ENCODE results near the gene RAPGEF5. TPM values are rescaled to one million over a fixed set of nuclear protein-coding genes. Genes with fewer than 3 reads are reported as not detected.

The RAPGEF5 gene
- total RNA-seq = 138 and 171 TPM in 2 replicates

DNA sequence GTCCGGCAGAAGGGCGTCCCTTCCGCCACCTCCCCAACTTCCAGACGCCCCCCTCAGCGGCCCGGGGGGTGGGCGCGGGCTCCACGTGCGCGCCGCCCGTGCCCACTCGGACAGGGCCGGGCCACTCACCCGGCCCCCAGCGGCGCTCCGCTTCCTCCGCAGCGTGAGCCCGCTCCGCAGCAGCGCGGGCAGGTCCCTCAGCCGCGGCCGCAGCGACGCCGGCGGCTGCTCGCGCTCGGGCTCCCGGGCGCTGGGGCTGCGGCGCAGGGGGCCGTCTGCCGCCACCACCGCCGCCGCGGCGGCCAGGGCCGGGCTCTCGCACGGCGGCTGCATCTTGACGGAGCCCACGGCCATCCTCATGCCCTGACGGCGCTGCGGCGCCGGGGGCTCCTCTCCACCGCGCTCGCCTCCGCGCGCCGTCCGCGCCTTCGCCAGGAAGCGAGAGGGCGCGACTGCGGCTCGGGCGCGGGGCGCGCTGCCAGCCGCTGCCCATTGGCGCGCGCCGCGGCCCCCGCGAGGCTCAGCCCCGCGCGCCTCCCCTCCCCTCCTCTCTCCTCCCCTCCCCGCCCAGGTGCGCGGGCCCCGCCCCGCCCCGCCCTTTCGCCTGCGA lies at the start of gene RAPGEF5:
Gene RAPGEF5 (minus strand): TSS at position 454 of the 610 bp plus-strand sequence. CDS start 94 bp downstream, at position 360.
- DNase-seq (ENCODE audit: low read depth in 2 of 2) = peak in 1 of 2 donors; percentile 41

GRCh38 chr7:22406715-22407114 lies 49.8 kb upstream of the RAPGEF5 start:
- DNase-seq (ENCODE audit: low read depth in 2 of 2) = no peak

DNA sequence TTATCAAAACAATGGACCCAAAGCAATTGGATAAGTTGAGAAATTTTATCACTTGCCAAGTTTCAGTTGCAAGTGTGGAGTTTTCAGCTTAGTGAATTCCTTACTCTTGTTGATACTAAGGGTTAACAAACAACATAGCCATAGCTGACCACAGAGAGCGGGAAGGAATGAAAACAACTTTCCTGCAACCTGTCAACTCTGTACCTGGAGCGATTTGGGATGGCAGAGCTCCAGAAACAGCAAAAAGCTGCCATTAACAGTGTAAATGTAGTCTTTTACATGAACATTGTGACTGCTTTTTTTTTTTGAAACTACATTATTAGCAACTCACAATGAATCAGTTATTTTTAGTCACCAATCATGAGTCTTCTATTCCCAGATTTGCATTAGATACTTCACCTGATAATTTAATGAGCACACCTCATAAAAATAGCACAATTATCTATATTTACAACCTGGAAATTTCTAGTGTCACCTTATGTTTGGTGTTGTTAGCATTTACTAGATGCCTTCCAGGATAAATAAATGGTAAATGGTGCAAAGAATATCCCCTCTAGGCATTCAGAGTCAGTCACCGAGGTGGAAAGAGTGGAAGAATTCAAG lies 47.6 kb upstream of the RAPGEF5 start:
- no peak for DNase-seq (ENCODE audit: low read depth in 2 of 2)

DNA sequence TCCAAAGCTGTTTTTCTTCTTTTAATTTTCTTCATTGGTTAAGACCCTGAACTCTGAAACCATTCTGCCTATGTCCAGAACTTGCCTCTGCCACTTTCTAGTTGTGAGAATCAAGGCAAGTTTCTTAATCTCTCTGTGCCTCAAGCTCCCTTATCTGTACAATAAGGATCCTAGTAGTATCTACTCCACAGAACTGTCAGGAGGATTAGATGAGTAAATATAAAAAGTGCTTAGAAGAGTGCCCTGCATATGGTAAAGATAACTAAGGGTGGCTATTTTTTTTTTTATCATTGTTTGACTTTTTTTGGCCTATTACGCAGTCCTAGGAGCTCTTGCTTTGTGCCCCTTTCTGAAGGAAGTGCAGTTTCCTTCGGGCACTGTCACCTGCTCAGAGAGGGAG lies 46.4 kb upstream of the RAPGEF5 start:
- no peak for DNase-seq (ENCODE audit: low read depth in 2 of 2)

DNA sequence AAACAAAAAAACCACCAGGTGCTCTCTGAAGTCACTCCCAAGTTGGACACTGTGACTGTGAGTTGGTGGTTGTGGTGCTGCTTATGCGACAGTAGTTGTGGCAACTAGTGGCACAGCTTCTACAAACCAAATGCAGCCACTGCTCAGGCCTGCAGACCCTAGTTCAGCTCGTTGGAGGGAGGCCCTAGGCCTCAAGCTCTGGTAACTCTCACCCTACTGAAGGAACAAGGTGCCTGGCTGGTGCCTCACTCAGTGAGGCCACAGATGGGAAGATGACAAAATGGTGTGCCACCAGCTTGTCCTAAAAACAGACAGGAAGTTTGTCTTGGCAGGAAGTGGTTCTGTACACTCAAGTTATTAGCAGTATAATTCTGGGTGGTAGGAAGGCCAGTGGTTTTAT lies 45.3 kb upstream of the RAPGEF5 start:
- DNase-seq (ENCODE audit: low read depth in 2 of 2) = no peak

DNA sequence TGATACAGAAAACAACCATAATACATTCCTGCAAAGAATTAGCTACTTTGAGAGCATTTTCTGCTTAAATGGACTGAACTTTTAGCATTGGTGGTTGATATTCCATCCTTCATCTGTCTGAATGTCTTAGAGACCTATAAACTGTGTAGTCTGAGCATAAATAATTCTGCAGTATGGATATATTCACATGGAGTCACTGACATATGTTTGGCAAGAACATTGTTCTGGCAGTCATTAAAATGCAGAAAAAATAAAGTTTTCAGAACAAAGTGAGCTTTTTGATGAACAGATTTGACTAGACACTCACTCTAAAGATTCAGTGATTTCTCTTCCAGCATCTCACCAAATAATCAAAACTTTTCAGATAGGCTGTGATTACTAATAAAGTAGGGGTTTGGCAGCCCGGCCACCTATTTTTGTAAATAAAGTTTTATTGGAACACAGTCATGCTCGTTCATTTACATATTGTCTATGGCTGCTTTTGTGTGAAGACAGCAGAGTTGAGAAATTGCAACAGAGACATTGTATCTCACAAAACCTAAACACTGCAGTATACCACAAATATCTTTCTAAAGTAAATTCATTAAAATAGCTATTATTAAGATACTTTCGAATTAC lies 44.1 kb upstream of the RAPGEF5 start:
- no peak for DNase-seq (ENCODE audit: low read depth in 2 of 2)

DNA sequence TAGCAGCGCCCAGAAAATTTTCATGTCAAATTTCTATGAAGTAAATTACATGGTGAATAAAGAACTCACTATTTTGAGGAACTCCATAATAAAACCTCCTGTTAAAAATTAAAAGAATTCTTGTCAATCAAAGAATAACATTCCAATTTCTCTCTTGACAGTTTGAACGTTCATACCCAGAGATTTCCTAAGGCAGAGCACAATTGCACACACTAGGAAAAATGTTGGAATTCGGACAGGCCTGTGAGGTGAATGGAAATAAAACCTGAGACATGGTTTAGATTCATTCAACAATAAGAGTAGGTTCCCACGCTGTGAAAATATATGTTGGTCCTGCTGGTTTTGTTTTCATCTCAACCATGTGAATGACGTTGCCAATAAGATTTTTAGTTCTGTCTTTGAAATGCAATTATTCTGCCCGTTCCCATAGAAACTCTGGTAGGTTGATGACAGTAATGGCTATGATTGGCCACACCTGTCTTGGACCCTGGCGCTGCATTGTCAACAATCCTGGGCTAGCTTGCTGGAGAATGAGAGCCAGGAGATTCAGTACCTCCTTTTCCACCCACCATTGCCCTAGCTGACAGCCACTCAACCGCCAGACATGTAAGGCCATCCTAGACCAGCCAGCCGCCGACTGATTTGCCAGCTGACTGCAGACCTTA lies 43.3 kb upstream of the RAPGEF5 start:
- no peak for DNase-seq (ENCODE audit: low read depth in 2 of 2)

- DNase-seq (ENCODE audit: low read depth in 2 of 2) = no peak
Observed at GRCh38 chr7:22399546-22399945, 42.6 kb upstream of the RAPGEF5 start.

GRCh38 chr7:22399091-22399490 lies 42.1 kb upstream of the RAPGEF5 start:
- DNase-seq (ENCODE audit: low read depth in 2 of 2) = no peak

GRCh38 chr7:22397981-22398380 lies 41.0 kb upstream of the RAPGEF5 start:
- DNase-seq (ENCODE audit: low read depth in 2 of 2) = no peak

DNA sequence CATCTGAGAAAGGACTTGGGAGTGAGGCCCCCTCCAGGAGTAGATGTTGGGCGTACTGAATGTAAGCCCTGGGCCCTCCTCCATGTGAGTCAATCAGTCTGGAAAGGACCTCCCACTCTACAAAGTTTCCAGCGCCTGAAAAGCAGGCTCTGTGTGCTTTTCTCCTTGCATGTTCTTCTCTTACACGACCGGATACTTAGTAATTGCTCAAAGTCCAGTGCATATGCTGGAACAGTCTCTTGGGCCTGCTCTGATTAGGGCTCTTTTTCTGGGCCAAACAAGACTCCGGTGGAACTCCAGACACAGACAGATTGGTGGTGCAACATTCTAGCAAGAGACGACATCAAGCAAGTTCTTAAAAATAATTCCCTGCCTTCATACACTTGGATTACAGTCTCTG lies 38.3 kb upstream of the RAPGEF5 start:
- no peak for DNase-seq (ENCODE audit: low read depth in 2 of 2)

GRCh38 chr7:22394739-22395138 lies 37.8 kb upstream of the RAPGEF5 start:
- no peak for DNase-seq (ENCODE audit: low read depth in 2 of 2)

DNA sequence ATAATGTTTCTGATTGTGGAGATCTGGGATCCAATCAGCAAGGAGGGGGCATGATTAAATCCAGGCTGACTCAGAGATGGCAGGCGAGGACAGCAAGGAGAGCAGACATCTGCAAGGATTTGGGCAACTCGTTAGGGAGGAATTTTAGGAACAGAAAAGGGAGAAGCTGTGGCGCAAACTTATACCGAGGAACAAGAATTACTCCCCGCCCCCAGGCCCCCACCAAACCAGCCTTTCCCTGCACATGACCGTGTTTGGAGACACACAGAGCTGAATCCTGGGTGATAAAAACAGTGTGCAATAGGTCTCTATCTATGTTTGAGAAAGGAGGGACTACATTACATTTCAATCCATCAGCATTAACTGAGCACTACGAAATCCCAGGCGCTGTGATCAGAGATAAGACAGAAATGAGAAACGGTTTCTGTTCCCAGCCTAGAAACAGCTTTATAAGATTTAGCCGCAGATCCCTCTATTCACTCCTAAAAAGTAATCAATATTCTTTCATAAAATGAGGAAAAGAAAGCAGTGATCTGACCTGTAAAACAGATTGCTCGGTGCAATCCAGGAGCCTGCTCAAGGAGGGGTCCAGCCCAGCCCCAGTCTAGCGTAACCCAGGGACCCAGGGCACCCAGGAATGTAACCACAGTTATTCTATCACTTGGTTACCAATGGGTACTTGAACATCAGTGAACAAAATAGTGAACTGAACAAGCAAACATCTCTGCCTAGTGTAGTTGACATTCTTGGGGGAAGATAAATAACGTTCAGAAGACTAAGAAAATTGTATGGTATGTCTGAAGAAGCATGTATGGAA lies 37.2 kb upstream of the RAPGEF5 start:
- DNase-seq (ENCODE audit: low read depth in 2 of 2) = no peak

GRCh38 chr7:22390516-22390915 lies 33.6 kb upstream of the RAPGEF5 start:
- peak in 1 of 2 donors; percentile 53 for DNase-seq (ENCODE audit: low read depth in 2 of 2)

- no peak for DNase-seq (ENCODE audit: low read depth in 2 of 2)
Observed at GRCh38 chr7:22389892-22390291, 32.9 kb upstream of the RAPGEF5 start.

GRCh38 chr7:22387583-22387982 lies 30.6 kb upstream of the RAPGEF5 start:
- DNase-seq (ENCODE audit: low read depth in 2 of 2) = peak in 1 of 2 donors; percentile 32

GRCh38 chr7:22386865-22387264 lies 29.9 kb upstream of the RAPGEF5 start:
- DNase-seq (ENCODE audit: low read depth in 2 of 2) = no peak

- DNase-seq (ENCODE audit: low read depth in 2 of 2) = no peak
Observed at GRCh38 chr7:22386206-22386858, 29.4 kb upstream of the RAPGEF5 start.

DNA sequence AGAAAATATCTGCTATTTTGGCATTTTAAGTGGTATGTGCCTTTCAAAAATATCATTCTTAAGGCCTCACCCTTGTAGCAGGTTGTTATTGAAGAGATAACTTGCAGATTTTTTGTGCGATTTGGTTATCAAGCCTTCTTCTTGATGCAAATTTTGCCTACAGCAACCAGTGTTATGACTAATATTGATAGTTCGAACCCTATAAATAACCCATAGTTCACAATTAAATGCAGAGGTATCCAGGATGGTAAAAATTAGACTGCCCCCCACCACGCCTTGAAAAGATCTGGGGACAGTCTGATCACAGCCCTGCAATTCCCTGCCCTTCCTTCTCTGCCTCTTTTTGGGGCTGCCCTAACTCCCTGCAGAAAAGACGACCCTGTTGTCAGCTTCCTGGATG lies 28.4 kb upstream of the RAPGEF5 start:
- no peak for DNase-seq (ENCODE audit: low read depth in 2 of 2)

DNA sequence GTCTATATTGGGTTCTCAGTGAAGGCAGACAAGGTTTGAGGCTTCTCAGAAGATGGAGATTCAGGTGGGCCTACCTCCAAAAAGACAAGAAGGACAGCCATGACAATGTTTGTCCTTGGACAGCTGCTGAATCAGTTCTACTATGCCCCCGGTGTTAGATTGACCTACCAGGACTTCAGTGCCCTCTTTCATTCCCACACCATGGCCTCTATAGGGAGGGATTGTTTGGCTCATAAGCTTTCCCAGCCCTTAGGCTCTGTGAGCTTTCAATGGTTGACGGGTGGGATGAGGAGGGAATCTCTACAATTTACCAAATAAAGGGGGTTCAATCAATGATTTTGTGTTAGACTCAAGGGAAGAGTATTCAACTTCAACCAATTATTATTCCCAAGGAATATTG lies 23.4 kb upstream of the RAPGEF5 start:
- no peak for DNase-seq (ENCODE audit: low read depth in 2 of 2)
